ENCODE data around the gene TACC3.

GRCh38 chr4:1678244-1678643 lies 43.1 kb upstream of the TACC3 start:
- TF ChIP-seq CTCF (conservative IDR thresholded peaks at IDR 0.05 in 1 of 2, IDR thresholded peaks at IDR 0.05 in 1 of 2; ENCODE audit: low read depth in 1 of 2, low read length in 2 of 2) (no peak), EZH2 (IDR thresholded peaks at IDR 0.05; ENCODE audit: low read length, missing control alignments) (no peak)

Data from fibroblast of lung (primary cell).